HG03565 (cell line): ENCODE results near the gene BCL3.

ENCODE experiments used
- ATAC-seq: cut with Tn5 transposase; IDR thresholded peaks from one replicate; pipeline ENCODE4 v1.9.1; 2021; ENCODE audit warnings: mild to moderate bottlenecking, moderate library complexity; ENCODE audit not compliant: unreplicated experiment

The BCL3 gene

DNA sequence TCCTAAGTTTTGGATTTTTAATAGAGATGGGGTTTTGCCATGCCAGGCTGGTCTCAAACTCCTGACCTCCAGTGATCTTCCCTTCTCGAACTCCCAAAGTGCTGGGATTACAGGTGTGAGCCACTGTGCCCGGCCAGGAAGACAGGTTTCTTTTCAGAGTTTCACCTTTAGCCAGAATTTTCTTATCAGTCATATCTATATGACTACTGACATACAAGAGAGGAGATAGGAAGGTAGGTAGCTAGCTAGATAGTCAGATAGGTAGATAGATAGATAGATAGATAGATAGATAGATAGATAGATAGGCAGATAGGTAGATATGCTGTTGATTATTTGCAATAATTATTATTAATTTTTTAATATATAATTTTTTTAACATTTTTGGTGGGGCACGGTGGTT lies 36.8 kb downstream of the BCL3 start:
- ATAC-seq: no peak

- ATAC-seq: no peak
Measured at GRCh38 chr19:44785993-44786392, 37.5 kb downstream of the BCL3 start.

GRCh38 chr19:44788971-44789370 lies 40.5 kb downstream of the BCL3 start:
- no peak for ATAC-seq

DNA sequence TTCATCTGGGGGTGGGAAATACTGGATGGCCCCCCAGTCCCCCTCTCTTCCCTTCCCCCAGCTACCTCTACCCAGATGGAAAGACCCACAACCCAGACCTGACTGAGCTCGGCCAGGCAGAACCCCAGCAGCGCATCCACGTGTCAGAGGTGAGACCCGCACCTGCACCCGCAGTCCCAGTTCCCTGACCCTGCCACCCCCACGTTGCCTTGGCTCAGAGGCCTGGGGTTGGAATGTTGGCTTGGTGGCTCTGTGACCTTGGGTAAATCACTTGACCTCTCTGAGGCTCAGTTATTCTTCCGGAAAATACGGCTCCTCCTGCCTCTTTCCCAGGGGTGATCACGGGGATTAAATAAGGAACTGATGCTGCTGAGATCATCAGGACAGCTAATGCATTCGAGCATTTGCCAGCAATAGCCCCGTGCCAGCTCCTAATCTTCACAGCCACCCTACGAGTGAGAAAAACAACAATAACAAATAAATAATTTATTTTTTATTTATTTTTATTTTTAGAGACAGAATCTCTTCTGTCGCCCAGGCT lies 41.5 kb downstream of the BCL3 start:
- no peak for ATAC-seq

GRCh38 chr19:44792281-44792680 lies 43.8 kb downstream of the BCL3 start:
- no peak for ATAC-seq

DNA sequence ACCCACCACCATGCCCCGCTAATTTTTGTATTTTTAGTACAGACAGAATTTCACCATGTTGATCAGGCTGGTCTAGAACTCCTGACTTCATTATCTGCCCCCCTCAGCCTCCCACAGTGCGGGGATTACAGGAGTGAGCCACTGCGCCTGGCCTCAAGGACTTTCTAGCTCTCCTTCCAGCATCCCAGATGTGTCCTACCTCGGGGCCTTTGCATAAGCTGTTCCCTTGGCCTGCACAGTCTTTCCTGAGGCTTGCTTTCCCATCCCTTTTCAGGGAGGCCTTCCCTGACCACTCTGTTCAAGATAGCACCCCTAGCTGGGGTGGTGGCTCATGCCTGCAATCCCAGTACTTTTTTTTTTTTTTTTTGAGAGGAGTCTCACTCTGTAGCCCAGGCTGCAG lies 46.1 kb downstream of the BCL3 start:
- no peak for ATAC-seq

- ATAC-seq: no peak
Measured at GRCh38 chr19:44795398-44795987, 47.0 kb downstream of the BCL3 start.

- ATAC-seq: no peak
Measured at GRCh38 chr19:44796701-44797115, 48.2 kb downstream of the BCL3 start.

DNA sequence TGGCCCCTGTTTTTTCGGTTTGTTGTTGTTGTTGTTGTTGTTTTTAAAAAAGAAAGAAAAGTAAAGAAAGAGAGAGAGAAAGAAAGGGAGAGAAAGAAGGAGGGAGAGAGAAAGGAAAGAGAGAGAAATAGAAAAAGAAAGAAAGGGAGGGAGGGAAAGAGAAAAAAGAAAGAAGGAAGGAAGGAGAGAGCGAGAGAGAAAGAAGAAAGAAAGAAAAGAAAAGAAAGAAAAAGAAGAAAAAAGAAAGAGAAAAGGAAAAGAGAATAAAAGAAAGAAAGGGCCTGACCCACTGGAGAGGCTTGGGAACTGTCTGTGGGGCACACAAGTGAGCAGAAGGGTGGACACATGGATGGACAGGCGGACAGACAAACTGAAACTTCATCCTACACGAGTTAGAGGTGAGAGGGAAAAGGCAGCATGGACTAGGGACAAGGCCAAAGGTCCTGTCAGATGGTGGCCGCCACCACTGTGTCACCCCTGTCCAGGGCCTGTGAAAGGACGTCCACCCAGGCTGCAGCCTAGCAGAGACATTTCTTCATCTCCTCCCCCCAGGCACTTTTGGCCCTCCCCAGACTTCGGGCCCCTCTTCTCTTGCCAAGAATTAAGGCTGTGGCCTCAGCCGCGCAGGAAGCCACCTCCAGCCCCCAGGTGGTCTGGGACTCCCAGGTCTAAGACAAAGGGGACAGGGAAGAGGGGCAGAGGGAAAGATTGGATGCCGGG lies 51.3 kb downstream of the BCL3 start:
- ATAC-seq: no peak

DNA sequence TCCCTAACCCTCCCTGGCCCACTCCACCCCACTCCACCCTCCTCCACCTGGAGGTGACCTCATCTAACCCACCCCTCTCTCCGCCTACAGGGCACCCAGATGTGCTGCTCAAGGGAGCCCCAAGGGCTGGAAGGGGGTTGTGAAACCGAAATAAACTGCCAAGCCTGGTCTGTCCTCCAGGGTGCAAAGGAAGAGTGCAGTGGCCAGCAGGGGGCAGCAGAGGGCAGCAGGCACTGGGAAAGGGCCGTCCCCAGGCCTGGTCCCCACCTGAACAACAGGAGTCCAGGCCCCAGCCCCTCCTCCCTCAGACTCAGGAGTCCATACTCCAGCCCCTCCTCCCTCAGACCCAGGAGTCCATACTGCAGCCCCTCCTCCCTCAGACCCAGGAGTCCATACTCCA lies 52.0 kb downstream of the BCL3 start:
- peak; percentile 72 for ATAC-seq

GRCh38 chr19:44803442-44804428 lies 55.2 kb downstream of the BCL3 start:
- ATAC-seq: no peak

DNA sequence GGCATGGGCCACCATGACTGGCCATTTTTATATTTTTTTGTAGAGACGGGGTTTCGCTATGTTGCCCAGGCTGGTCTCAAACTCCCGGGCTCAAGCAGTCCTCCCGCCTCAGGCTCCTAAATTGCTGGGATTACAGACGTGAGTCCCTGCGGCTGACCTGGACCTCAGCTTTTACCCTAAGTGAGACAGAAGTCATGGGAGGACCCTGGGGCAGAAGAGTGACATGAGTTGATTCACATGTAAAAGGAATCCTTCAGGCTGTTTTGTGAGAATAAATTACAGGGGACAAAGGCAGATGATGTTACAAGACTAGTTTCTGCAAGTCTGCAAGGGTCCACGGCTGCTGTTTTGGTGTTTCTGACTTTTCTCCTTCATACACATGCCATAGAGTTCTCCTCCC lies 57.8 kb downstream of the BCL3 start:
- no peak for ATAC-seq

DNA sequence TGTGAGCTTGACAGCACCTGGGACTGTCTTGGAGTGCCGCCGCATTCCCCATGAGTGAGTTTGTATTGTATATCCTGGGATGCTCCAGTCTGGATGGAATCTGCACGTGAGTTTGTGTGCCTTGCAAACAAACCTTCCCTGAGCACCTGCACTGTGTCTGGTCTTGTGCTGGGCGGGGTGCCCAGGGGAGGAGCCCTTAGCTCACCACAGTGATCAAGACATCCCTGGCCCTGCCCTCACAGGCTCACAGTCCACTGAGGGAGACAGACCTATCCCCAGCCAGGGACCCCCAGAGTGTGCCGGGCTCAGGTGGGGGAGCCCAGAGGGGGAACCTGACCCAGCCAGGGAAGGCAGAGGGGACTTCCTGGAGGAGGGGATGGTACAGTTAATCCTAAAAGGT lies 58.7 kb downstream of the BCL3 start:
- no peak for ATAC-seq

GRCh38 chr19:44807652-44808462 lies 59.3 kb downstream of the BCL3 start:
- ATAC-seq: no peak

GRCh38 chr19:44808463-44809371 lies 60.2 kb downstream of the BCL3 start, which contains the start of gene BCAM:
Gene BCAM (plus strand): TSS chr19:44809103. CDS start chr19:44809125, 22 bp downstream.
- ATAC-seq: no peak
